ENCODE measurements around the gene REXO1.
A peak's percentile ranks its signal among the peaks of the same experiment; 100 is the strongest.

REXO1 gene

DNA sequence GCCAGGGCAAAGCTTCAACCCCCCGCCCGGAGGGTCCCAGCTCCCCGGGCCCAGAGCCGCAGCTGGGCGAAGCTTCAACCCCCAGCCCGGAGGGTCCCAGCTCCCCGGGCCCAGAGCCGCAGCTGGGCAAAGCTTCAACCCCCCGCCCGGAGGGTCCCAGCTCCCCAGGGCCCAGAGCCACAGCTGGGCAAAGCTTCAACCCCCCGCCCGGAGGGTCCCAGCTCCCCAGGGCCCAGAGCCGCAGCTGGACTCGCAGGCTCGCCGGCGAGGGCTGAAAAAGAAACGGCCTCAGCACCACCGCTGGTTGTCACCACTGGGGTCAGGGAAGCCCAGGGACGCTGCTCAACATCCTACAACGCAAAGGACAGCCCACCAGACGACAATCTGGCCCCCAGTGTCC, 5.2 kb downstream of the REXO1 start:
- ChIA-PET CTCF (interaction anchor here (1.3 to 4.6 kb wide), 3 partner anchors 17 to 297 kb away, joined by 3 to 19 read pairs (median 4); no protein-coding TSS in a partner anchor), POLR2A (no interaction called here)
- TF ChIP-seq CTCF (IDR thresholded peaks at IDR 0.05; ENCODE audit: control extremely low read depth, extremely low read depth, low read depth, missing control alignments), result no peak
- no peak for DNase-seq (ENCODE audit: extremely low spot score)

DNA sequence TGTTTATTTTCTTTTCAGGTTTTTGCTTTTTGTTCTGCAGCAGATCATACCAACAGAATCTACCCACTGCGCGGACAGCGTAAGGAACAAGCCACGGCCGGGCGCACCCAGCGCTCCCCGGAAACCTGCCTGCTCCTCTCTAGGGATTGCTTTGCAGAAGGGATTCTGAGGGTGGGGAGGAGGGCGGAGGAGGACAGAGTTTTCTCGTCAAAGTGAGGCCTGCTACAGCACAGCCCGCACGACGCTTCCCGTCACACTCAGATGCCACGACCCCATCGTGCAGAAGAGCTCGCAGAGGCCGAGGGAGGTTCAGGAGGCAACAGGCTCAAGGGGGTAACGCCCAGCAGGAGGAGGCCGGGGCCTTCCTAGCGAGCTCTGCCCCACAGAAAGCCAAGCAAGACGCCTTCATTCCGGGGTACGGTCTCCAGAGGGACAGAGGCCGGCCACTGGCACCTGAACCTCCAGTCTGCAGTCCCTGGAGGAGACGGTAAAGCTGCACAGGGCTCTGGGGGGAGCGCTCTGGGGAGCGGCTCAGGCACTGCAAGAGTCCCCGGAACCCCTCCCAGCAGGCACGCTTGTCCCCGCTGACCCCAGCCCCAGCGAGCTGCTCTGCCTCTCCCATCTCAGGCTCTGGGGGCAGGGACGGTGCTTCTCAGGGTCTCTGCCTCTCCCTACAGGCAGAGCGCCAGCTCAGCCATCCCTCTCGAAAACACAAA, 6.9 kb downstream of the REXO1 start:
- no peak for DNase-seq (ENCODE audit: extremely low spot score)
- TF ChIP-seq CTCF (IDR thresholded peaks at IDR 0.05; ENCODE audit: control extremely low read depth, extremely low read depth, low read depth, missing control alignments), result no peak
- ChIA-PET POLR2A (no interaction called here), CTCF (interaction anchor here (1.2 to 7.1 kb wide), 5 partner anchors 12 to 87 kb away, joined by 3 to 152 read pairs (median 3); no protein-coding TSS in a partner anchor)

DNA sequence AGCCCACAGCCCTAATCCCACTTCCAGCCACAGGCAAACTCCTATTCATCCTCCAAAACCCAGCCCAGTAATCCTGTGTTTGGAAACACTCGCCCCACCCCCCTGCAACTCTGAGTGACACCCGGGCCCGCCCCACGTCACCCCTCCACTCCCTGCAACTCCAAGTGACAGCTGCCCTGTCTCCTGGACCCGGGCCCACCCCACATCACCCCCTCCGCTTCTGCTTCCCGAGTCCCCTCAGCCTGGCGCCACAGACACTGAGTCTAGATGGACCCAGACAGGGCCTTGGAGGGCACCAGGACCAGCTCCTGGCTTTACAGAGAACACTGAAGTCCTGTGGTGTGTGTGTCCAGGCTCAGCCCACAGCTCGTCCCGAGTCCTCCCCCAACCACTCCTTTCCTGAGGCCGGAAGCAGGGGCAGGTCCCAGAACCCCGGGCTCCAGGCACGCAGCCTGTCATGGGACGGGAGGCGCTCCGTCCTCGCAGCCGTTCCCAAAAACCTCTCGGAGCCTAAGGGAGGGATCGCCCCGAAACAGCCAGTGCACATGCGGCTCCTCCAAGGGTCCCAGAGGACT, 7.7 kb downstream of the REXO1 start:
- POLR2A ChIA-PET, result interaction anchor here (0.9 kb wide), 1 partner anchor 36 kb away, joined by 3 read pairs; no protein-coding TSS in a partner anchor
- CTCF ChIA-PET, result interaction anchor here (0.6 to 7.1 kb wide), 3 partner anchors 12 to 24 kb away, joined by 3 to 152 read pairs (median 3); no protein-coding TSS in a partner anchor
- DNase-seq (ENCODE audit: extremely low spot score), result no peak
- no peak for TF ChIP-seq CTCF (IDR thresholded peaks at IDR 0.05; ENCODE audit: control extremely low read depth, extremely low read depth, low read depth, missing control alignments)

GRCh38 chr19:1839658-1840540, 8.4 kb downstream of the REXO1 start:
- POLR2A ChIA-PET, result interaction anchor here (0.6 to 0.9 kb wide), 2 partner anchors 37 to 250 kb away, joined by 3 read pairs; no protein-coding TSS in a partner anchor
- DNase-seq (ENCODE audit: extremely low spot score), result no peak
- TF ChIP-seq CTCF (IDR thresholded peaks at IDR 0.05; ENCODE audit: control extremely low read depth, extremely low read depth, low read depth, missing control alignments), result no peak
- CTCF ChIA-PET, result interaction anchor here (0.6 to 7.1 kb wide), 6 partner anchors 13 to 168 kb away, joined by 3 to 152 read pairs (median 3); no protein-coding TSS in a partner anchor

- ChIA-PET POLR2A (no interaction called here), CTCF (interaction anchor here (0.7 to 7.1 kb wide), 24 partner anchors 9 to 264 kb away, joined by 3 to 152 read pairs (median 3); partner anchors contain the start of genes ATP8B3 and REXO1)
- peak; percentile 85 for DNase-seq (ENCODE audit: extremely low spot score)
- TF ChIP-seq CTCF (IDR thresholded peaks at IDR 0.05; ENCODE audit: control extremely low read depth, extremely low read depth, low read depth, missing control alignments), result peak; percentile 95
These were observed 10.6 kb downstream of the REXO1 start for GRCh38 chr19:1837625-1838105.

GRCh38 chr19:1837222-1837565, 11.1 kb downstream of the REXO1 start:
- no peak for TF ChIP-seq CTCF (IDR thresholded peaks at IDR 0.05; ENCODE audit: control extremely low read depth, extremely low read depth, low read depth, missing control alignments)
- no peak for DNase-seq (ENCODE audit: extremely low spot score)
- ChIA-PET CTCF (interaction anchor here (0.8 to 7.1 kb wide), 13 partner anchors 10 to 253 kb away, joined by 3 to 152 read pairs (median 7); partner anchors contain the start of gene REXO1), POLR2A (no interaction called here)
